HepG2 (cell line): ENCODE data around the gene ADCY1. TPM values are rescaled to one million over a fixed set of nuclear protein-coding genes. Genes with fewer than 3 reads are reported as not detected.

Experiments
- ATAC-seq: fragments of 200-7000 bp; cut with Tn5 transposase; 3 replicates; pipeline ENCODE4 v1.9.1; 2020; ENCODE audit warnings: mild to moderate bottlenecking, moderate library complexity
- BruUV-seq: library from RNA; stranded (reverse); fragments of 400-500 nt; replicated peaks from 2 replicates; lab custom pipeline; 2021; lab: Mats Ljungman, UMichigan
- CTCF ChIA-PET: fragments of 300-600 bp; formaldehyde crosslinking; extraction: SDS; loops from one replicate; lab custom pipeline; 2021; ENCODE audit warnings: low total read pairs, inconsistent platforms, low intra/inter-chr PET ratio; lab: Yijun Ruan, JAX
- POLR2A ChIA-PET: fragments of 350-600 bp; sonication (Branson Sonifier 250); formaldehyde crosslinking; loops from one replicate; lab custom pipeline; 2020; ENCODE audit warnings: antibody characterized with exemption, inconsistent platforms; lab: Yijun Ruan, JAX
- DNase-seq: peaks from one replicate; pipeline ENCODE4 v3.0.0-alpha.2; 2015; ENCODE audit warnings: low spot score
- FAIRE-seq: peaks from 3 replicates; lab custom pipeline; 2011; peaks lifted over from hg19 to GRCh38; lab: Jason Lieb, UNC
- H2AFZ ChIP-seq: one replicate; pipeline ENCODE4 v1.6.1; 2011; ENCODE audit warnings: low read length, inconsistent platforms
- H3K27ac ChIP-seq: fragments of 300-600 bp; 3 replicates; pipeline ENCODE4 v1.8.0; 2011; ENCODE audit warnings: mixed run types, mild to moderate bottlenecking, mixed read lengths, low read length, inconsistent platforms; ENCODE audit not compliant: insufficient read depth; ENCODE audit errors: extremely low read length
- H3K27me3 ChIP-seq, 2 experiments: fragments of 200-600 bp in 1 of 2; 2 replicates in 1 of 2; 3 replicates in 1 of 2; pipeline versions ENCODE4 v1.6.0 to v1.8.0; 2011; ENCODE audit warnings: low read length in 2 of 2, mild to moderate bottlenecking in 2 of 2, moderate library complexity in 2 of 2, inconsistent platforms in 1 of 2; ENCODE audit not compliant: insufficient read depth in 2 of 2, control insufficient read depth in 1 of 2
- H3K36me3 ChIP-seq, 2 experiments: fragments of 200-600 bp in 1 of 2; replicated peaks in 1 of 2; 2 replicates in 1 of 2; 3 replicates in 1 of 2; pipeline versions ENCODE4 v1.5.1 to v1.8.0; 2011; ENCODE audit warnings: low read length in 2 of 2, inconsistent platforms in 1 of 2; ENCODE audit not compliant: insufficient read depth in 2 of 2, control insufficient read depth in 1 of 2
- H3K4me1 ChIP-seq: 2 replicates; pipeline ENCODE4 v1.5.1; 2012; ENCODE audit warnings: low read length, inconsistent platforms; ENCODE audit not compliant: insufficient read depth
- H3K4me2 ChIP-seq: 2 replicates; pipeline ENCODE4 v1.6.0; 2011; ENCODE audit warnings: low read depth, low read length, inconsistent platforms
- H3K4me3 ChIP-seq, 3 experiments: fragments of 200-600 bp in 1 of 3; sonication (generic), shearing (Covaris generic) in 1 of 3; replicated peaks in 1 of 3; 2 replicates each; pipeline ENCODE4 v1.5.1; 2011 to 2016; ENCODE audit warnings: low read length in 3 of 3, inconsistent platforms in 2 of 3, low read depth in 2 of 3, mild to moderate bottlenecking in 2 of 3, control low read depth in 1 of 3, mixed read lengths in 1 of 3; ENCODE audit not compliant: insufficient read depth in 1 of 3
- H3K79me2 ChIP-seq: one replicate; pipeline ENCODE4 v1.6.1; 2011; ENCODE audit warnings: low read length, inconsistent platforms; ENCODE audit not compliant: insufficient read depth
- H3K9ac ChIP-seq: 2 replicates; pipeline ENCODE4 v1.6.0; 2011; ENCODE audit warnings: mild to moderate bottlenecking, low read depth, low read length, inconsistent platforms; ENCODE audit not compliant: insufficient read depth
- H3K9me3 ChIP-seq: 2 replicates; pipeline ENCODE4 v1.5.1; 2012; ENCODE audit warnings: mild to moderate bottlenecking, low read length
- H4K20me1 ChIP-seq: 2 replicates; pipeline ENCODE4 v1.6.0; 2011; ENCODE audit warnings: inconsistent platforms, mild to moderate bottlenecking, low read length, moderate library complexity; ENCODE audit not compliant: insufficient read depth
- RBM22 ChIP-seq: fragments of 200-400 bp; formaldehyde crosslinking; optimal IDR thresholded peaks from 2 replicates; pipeline ENCODE3; 2017; ENCODE audit warnings: mild to moderate bottlenecking, low read length, moderate library complexity
- ZNF574 ChIP-seq: sonication (generic); formaldehyde crosslinking; IDR thresholded peaks from 2 replicates; pipeline ENCODE4 v1.4.0; 2020; ENCODE audit warnings: missing genetic modification reagents
- WGBS: methylation state at CpG from one replicate; pipeline ENCODE4 v1.1.6; 2017; ENCODE audit warnings: low lambda C conversion rate; 5-methylcytosine and 5-hydroxymethylcytosine counted together
- in situ Hi-C: cut with HindIII; loops from 2 replicates; pipeline ENCODE4 v1.10.0; 2017; ENCODE audit warnings: low pct_unique_long_range_greater_than_20kb; ENCODE audit not compliant: extremely low pct_ligation_motif_present
- intact Hi-C: fragments of 100-400 bp; cut with micrococcal nuclease; formaldehyde crosslinking; loops from one replicate; pipeline ENCODE4 v1.10.0; 2022; ENCODE audit not compliant: unreplicated experiment
- polyA plus RNA-seq, 8 experiments: library from polyadenylated mRNA; depleted of rRNA in 3 of 8; stranded (reverse) in 7 of 8; unstranded in 1 of 8; fragments of >200 nt; fragmentation: Illumina TruSeq in 4 of 8; extraction: Trizol in 4 of 8; gene quantifications; 2 replicates each; pipeline versions ENCODE4 v1.2.1 to v1.2.3, GENCODE V29; 2011 to 2016; ENCODE audit warnings: low read depth in 4 of 8, missing spikeins in 1 of 8, mixed read lengths in 1 of 8; ENCODE audit not compliant: insufficient read depth in 1 of 8
- total RNA-seq, 5 experiments: library from RNA; depleted of rRNA; stranded (reverse); fragments of >200 nt; fragmentation: Illumina TruSeq; extraction: Trizol; gene quantifications; 2 replicates each; pipeline ENCODE4 v1.2.3, GENCODE V29; 2016; ENCODE audit warnings: low read depth in 1 of 5

ADCY1 gene
- total and polyA plus RNA-seq, 2 of the 13 experiments (the other 11 are each of a cell fraction or from before 2014, with no cell fraction given) = 0.80 to 1.2 TPM

- in situ Hi-C loops (loop anchor here (5.0 kb wide), 1 partner anchor 200 kb away; no protein-coding TSS in a partner anchor), intact Hi-C loops (loop anchor here (1.0 to 5.0 kb wide), 3 partner anchors 90 to 510 kb away; no protein-coding TSS in a partner anchor)
- CTCF ChIA-PET = interaction anchor here (2.4 kb wide), 1 partner anchor 192 kb away, joined by 19 read pairs; no protein-coding TSS in a partner anchor
- H3K27me3 ChIP-seq = peaks cover 0 to 17% of the 10 kb centered on the region in 2 experiments; a peak in 1 of 5 replicates
- H3K4me1 ChIP-seq = peaks cover 9% of the 10 kb centered on the region; the same call in 1 of the 2 replicates
- no peak overlapping the region for H3K4me2 ChIP-seq
- H3K79me2 ChIP-seq = no peaks in the 10 kb centered on the region
- FAIRE-seq (no peak), ATAC-seq (peak; percentile 12; the same call in 1 of the 3 replicates), DNase-seq (no peak)
- WGBS = 39% methylated on average over 11 of the region's 15 CpGs
- no peak overlapping the region for H2AFZ ChIP-seq
- no TSS peak for BruUV-seq
- POLR2A ChIA-PET = interaction anchor here (0.9 to 1.2 kb wide), 3 partner anchors 28 to 106 kb away, joined by 3 to 5 read pairs (median 3); no protein-coding TSS in a partner anchor
- H3K36me3 ChIP-seq = no peaks in the 10 kb centered on the region
- H3K9me3 ChIP-seq = no peaks in the 10 kb centered on the region
- no peaks in the 10 kb centered on the region for H4K20me1 ChIP-seq
- no peak overlapping the region for H3K4me3 ChIP-seq
- no peak overlapping the region for H3K9ac ChIP-seq
- no peak overlapping the region for H3K27ac ChIP-seq
- 0 out of 2 replicates have a peak, but pooled peaks have one; percentile 2 for TF ChIP-seq ZNF574 (CRISPR knock-in tag)
- no peak for TF ChIP-seq RBM22
These were observed 88.5 kb downstream of the ADCY1 start for GRCh38 chr7:45662540-45663166.
